Measurements from ENCODE around the gene TBC1D24.
"Not testable (repeated sequence)": the region's sequence is repeated elsewhere in the genome, so short reads cannot be mapped to it uniquely, and the experiment has no call there.

The TBC1D24 gene

DNA sequence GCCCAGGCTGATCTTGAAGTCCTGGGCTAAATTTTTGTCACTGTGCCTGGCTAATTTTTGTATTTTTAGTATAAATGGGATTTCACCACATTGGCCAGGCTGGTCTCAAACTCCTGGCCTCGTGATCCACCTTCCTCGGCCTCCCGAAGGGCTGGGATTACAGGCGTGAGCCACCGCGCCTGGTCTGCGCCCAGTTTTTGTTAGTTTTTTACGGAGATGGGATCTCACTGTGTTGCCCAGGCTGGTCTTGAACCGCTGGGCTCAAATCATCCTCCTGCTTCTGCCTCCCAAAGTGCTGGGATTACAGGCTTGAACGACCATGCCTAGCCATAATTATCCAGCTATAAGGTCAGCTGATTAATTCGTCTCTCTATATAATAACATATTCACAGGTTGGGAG, 59.0 kb downstream of the TBC1D24 start:
- no peak for DNase-seq

DNA sequence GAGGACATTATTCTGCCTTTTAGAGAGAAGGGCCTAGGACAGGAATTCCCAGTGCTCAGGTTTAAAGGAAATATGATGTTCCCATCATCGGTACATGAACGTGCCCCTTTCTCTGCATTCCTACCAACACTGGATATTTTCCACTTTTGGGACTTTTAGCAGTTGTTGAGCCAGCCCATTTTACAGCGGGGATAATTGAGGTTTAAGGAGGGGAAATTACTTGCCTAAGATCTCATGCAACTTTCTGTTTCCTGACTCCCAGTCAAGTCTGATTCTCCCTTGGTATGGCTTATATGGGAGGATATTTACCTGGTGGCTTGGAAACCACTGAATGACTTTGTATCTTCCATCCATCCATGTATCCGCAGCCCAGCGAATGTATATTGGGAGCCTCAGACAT, 59.4 kb downstream of the TBC1D24 start:
- not testable (repeated sequence) for DNase-seq

DNA sequence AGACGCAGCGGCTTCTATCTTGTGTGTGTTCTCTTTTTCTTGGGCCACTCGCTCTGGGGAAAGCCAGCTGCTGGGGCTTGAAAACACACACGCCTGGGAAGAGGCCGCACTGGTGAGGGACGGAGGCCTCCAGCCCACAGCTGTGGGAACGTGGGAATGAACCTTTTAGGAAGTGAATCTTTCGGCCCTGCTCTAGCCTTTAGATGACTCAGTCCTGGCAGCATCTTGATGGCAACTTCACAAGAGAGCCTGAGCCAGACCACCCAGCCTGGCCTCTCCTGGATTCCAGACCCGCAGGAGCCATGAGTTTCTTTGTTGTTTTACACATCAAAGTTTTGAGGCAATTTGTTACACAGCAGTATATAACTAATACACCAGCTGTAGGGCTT, 60.7 kb downstream of the TBC1D24 start:
- no peak for DNase-seq

DNA sequence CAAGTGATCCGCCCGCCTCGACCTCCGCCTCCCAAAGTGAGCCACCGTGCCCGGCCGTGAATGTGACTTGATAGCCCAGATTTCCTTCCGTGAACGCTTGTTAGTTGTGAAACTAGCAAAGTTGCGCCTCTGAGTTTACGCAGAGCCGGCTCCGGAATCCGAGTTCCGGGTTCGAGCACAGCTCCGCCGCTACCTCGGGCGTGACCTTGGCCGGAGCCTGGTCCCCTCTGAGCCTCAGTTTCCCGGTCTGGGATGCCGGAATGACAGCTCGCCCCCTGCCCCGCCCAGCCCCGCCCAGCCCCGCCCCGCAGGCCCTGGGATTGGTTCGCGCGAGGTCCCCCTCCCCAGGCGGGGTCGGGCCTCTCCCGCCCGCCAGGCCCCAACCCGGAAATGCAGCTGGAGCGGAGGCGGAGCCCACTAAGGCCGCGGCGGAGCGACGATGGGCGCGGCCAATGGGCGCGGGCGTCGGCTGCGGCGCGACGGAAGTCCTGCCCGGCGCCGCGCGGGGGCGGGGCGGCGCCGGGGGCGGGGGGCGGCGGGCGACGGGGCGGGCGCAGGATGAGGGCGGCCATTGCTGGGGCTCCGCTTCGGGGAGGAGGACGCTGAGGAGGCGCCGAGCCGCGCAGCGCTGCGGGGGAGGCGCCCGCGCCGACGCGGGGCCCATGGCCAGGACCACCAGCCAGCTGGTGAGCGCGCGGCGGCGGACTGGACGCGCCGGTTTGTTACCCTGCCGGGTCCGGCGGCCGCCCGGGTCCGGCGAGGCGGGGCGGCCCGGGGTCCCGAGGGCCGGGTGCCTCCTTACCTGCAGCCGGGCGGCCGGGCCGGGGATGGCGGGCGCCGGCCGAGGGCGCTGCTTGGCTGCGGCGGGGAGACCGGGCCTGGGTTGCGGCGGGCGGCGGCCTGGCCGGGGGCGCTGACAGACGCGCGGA, 62.8 kb downstream of the TBC1D24 start, which contains the start of gene PDPK1:
Gene PDPK1, plus strand, starts transcription at position 571 of the 929 bp plus-strand sequence. Its CDS starts 92 bp downstream, at position 663.
- DNase-seq: peak; percentile 87

DNA sequence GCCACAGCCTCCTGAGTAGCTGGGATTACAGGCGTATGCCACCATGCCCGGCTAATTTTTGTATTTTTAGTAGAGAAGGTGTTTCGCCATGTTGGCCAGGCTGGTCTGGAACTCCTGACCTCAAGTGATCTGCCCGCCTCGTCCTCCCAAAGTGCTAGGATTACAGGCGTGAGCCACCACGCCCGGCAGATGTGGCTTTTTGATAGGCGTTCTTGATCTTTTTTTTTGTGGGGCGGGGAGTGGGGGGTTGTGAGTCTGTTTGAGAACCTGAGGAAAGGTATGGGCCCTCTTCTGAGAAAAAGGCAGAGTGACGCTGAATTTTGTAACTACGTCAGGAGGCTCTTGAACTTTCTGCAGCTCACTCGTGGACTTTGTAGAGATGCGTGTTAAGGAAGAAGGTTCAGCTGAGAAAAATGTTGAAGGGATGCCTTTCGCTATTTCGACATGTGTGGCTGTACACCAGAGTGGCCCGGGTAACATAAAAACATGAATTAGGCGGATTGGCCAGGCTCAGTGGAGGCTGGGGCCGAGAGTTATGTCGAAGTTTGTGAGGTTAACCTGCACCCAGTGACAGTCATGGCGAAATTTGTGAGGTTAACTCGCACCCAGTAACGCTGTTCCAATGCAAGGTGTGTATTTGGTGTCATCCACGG, 64.4 kb downstream of the TBC1D24 start:
- DNase-seq: not testable (repeated sequence)

DNA sequence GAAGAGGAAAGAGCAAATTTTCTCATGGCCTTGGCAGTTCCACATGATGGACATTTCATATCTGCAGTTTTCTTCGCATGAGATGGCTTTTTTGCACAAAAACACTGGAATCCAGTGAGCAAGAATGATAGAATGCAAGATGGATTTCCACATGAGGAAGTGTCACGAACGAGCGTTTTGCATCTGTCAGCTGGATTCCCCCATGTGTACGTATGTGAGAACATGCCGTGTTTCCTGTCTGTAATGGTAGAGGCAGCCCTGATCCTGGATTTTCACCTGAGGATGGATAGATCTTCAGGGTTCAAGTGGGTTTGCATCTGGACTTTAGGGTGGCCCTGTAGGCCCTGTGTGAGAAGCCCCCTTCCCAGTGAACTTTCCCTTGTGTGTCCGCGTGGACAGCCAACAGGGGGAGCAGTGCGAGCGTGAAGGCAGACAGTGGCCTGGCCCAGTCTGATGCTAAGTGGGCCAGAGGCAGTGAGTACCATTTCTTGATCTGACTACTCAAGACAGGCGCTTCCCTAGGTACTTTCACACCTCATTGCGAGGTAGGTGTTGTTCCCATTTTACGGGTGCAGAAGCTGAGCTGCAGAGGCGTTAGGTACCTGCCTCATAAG, 65.0 kb downstream of the TBC1D24 start:
- not testable (repeated sequence) for DNase-seq

DNA sequence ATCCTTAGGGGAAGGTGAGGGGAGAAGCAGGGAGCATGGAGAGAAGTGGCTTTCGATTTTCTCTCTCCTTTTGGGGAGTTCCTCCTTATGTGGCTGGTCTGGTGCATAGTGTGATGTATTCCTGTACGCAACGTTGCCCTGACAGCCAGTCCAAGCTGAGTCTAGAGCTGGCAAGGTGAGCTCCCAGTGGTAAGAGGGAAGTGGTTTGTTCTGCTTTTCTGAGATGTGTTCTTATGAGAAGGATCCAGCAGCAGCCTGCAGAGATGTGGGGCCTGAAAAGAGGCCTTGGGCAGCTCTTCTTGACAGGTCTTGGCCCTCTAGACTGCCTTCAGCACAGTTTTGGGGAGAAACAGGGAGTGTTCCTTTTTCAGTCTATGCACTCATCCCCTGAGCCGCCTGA, 66.0 kb downstream of the TBC1D24 start:
- not testable (repeated sequence) for DNase-seq

DNA sequence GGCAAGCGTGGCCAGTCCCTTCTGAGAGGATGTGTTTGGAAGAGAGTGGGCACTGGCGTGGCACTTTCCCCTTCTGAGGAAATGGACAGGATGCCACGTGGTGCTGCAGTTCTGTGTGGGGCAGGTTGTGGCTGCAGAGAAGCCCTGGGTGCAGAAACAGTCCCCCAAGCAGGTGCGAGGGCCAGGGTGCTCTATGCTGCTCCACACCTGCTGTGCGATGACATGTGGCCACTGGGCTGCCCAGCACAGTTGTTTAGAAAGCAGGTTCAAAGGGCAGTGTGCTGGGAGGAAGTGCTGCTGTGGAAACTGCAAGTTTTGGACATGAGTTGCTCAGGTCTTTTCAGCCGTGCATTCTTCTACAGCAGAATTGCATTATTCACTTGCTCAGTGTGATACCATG, 66.5 kb downstream of the TBC1D24 start:
- not testable (repeated sequence) for DNase-seq

DNA sequence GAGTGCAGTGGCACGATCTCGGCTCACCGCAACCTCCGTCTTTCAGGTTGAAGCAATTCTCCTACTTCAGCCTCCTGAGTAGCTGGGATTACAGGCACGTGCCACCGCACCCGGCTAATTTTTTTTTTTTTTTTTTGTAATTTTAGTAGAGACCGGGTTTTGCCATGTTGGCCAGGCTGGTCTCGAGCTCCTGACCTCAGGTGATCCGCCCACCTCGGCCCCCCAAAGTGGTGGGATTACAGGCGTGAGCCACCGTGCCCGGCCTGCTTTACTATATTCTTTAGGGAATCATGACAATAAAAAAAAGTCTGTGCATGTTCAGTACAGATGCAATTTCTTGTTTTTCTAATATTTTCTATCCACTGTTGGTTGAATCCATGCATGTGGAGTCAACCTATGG, 68.8 kb downstream of the TBC1D24 start:
- DNase-seq: not testable (repeated sequence)

DNA sequence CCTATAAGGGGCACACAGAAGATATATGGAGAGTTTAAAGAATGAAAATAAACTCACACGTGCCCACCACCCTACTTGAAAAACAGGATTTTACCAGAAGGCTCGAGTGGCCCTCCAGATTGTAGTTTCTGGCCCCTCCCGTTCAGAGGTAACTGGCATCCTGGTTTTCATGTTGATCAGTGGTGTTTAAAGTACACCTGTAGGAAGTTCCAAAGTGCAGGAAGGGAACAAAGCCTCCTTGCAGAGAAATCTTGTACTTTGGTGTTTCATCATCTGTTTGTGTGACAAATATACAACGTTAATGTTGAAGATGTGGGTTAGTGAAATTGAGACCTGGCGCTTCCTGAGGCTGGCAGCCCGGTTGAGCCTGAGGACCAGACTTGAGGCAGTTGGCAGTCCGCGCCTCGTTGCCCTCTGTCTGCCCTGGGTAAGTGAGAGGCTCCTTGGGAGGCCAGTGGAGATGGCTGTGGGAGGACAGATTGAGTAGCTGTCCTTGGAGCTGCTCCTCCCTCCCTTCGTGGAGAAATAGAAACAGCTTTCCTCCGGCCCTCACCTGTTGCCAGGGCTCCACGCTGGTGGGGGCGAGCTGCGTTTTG, 75.5 kb downstream of the TBC1D24 start:
- DNase-seq: not testable (repeated sequence)

DNA sequence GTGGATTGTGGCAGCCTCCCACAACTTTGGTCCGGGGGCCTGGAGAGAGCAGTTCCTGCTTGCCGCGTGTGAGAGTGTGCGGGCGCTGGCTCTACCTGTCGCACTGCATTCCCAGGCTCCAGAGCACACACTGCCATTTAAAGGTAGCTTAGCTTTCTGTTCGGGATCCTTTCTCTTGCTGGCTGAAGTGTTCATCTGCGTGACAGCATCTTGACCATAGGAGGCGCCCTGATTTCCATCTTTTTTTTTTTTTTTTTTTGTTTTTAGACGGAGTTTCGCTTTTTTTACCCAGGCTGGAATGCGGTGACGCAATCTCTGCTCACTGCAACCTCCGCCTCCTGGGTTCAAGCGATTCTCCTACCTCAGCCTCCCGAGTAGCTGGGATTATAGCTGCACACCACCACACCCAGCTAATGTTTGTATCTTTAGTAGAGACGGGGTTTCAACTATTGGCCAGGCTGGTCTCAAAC, 76.5 kb downstream of the TBC1D24 start:
- DNase-seq: not testable (repeated sequence)

DNA sequence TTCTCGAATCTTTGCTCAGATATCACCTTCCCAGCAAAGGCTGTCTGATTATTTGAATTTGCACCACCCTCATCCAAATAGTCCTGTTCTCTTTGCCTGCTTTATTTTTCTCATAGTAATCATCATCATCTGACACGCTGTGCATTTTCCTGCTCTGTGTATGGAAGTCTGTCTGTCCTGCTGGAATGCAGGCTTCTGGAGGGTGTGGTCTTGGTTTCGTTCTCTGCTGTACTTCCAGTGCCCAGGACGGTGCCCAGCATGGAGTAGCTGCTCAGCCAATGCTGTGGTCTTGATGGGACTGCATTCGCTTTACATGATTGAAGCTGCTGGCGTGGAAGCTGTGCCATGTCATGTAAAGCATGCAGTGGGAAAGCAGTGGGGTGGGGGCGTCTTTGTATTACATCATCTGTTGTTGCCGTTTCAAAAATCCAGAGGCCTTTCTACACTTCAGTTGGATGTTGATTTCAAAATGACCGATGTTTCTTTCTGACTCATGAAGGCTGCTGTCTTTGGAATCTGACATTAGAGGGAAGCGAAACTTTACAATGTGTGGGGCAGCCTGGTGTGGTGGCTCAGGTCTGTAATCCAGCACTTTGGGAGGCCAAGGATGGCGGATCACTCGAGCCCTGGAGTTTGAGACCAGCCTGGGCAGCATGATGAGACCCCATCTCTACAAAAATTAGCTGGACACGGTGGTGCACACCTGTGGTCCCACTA, 79.9 kb downstream of the TBC1D24 start:
- DNase-seq: not testable (repeated sequence)

Data from DMS153 (cell line).